Colonic mucosa (tissue), 4 donors: ENCODE data around the gene SLC17A4. TPM values are rescaled to one million over a fixed set of nuclear protein-coding genes. Genes with fewer than 3 reads are reported as not detected.

Experiments used
- DNase-seq: peaks from one replicate; pipeline ENCODE4 v3.0.0-alpha.2; 2020
- H3K27ac ChIP-seq: fragments of 200-600 bp; one replicate; pipeline ENCODE4 v1.8.0; 2021
- H3K27me3 ChIP-seq: fragments of 200-600 bp; one replicate; pipeline ENCODE4 v1.8.0; 2021
- H3K36me3 ChIP-seq: fragments of 200-600 bp; one replicate; pipeline ENCODE4 v1.8.0; 2021
- H3K4me1 ChIP-seq: fragments of 200-600 bp; one replicate; pipeline ENCODE4 v1.8.0; 2021; ENCODE audit warnings: mild to moderate bottlenecking
- H3K4me3 ChIP-seq: fragments of 200-600 bp; one replicate; pipeline ENCODE4 v1.8.0; 2021
- H3K9ac ChIP-seq, 2 donors: one replicate each; pipeline ENCODE4 v1.7.0; 2013; ENCODE audit warnings: control low read depth in 2 of 2, low read depth in 2 of 2, low read length in 2 of 2
- H3K9me3 ChIP-seq: fragments of 200-600 bp; one replicate; pipeline ENCODE4 v1.8.0; 2021
- CTCF ChIP-seq: fragments of 200-600 bp; IDR thresholded peaks from one replicate; pipeline ENCODE4 v1.8.0; 2022; ENCODE audit warnings: antibody characterized with exemption, mild to moderate bottlenecking
- intact Hi-C: fragments of 100-400 bp; cut with DNase I; formaldehyde crosslinking; loops from one replicate; pipeline ENCODE4 v1.14.1; 2022
- total RNA-seq, 2 donors: library from RNA; stranded (reverse); fragmentation: NEBNext Ultra II Directional in 1 of 2; extraction: Animal tissue kit (Norgen Biotek cat#: 25700) in 1 of 2; gene quantifications; one replicate each; pipeline ENCODE4 v1.2.1, GENCODE V29; 2021
- donor health status: healthy.
- donor health status: DM: no; HTN: no; CAD: no.
- donor health status: DM: no; HTN: no; CAD: no.

The SLC17A4 gene
- total RNA-seq, 2 donors from 2014 or later, result 11.3 to 27.7 TPM

GRCh38 chr6:25777856-25778649 lies 23.5 kb downstream of the SLC17A4 start:
- H3K27ac ChIP-seq, result no peak overlapping the region
- TF ChIP-seq CTCF, result no peak
- no peaks in the 10 kb centered on the region for H3K4me1 ChIP-seq
- no peak overlapping the region for H3K4me3 ChIP-seq
- no peak overlapping the region for H3K9ac ChIP-seq
- intact Hi-C loops, result no loop called here
- no peaks in the 10 kb centered on the region for H3K9me3 ChIP-seq
- no peaks in the 10 kb centered on the region for H3K27me3 ChIP-seq
- H3K36me3 ChIP-seq, result no peaks in the 10 kb centered on the region
- no peak for DNase-seq

GRCh38 chr6:25781134-25781533 lies 26.6 kb downstream of the SLC17A4 start:
- Histone ChIP-seq H3K27ac (no peak overlapping the region), H3K27me3 (no peaks in the 10 kb centered on the region), H3K4me1 (no peaks in the 10 kb centered on the region), H3K36me3 (no peaks in the 10 kb centered on the region), H3K4me3 (no peak overlapping the region), H3K9me3 (no peaks in the 10 kb centered on the region), H3K9ac (no peak overlapping the region)
- intact Hi-C loops, result no loop called here
- no peak for TF ChIP-seq CTCF
- DNase-seq, result no peak

- no peak for DNase-seq
- intact Hi-C loops, result no loop called here
- no peak overlapping the region for H3K4me3 ChIP-seq
- H3K27ac ChIP-seq, result no peak overlapping the region
- no peak overlapping the region for H3K9ac ChIP-seq
- H3K9me3 ChIP-seq, result no peaks in the 10 kb centered on the region
- H3K27me3 ChIP-seq, result no peaks in the 10 kb centered on the region
- no peak for TF ChIP-seq CTCF
- no peaks in the 10 kb centered on the region for H3K36me3 ChIP-seq
- H3K4me1 ChIP-seq, result no peaks in the 10 kb centered on the region
Measured at GRCh38 chr6:25787428-25787827, 32.9 kb downstream of the SLC17A4 start.

- DNase-seq, result peak; percentile 70
- peak; percentile 49 for TF ChIP-seq CTCF
- intact Hi-C loops, result no loop called here
Measured at GRCh38 chr6:25788305-25788922, 33.9 kb downstream of the SLC17A4 start.

GRCh38 chr6:25789475-25789874 lies 34.9 kb downstream of the SLC17A4 start:
- Histone ChIP-seq H3K9ac (no peak overlapping the region), H3K4me1 (no peaks in the 10 kb centered on the region)
- intact Hi-C loops, result no loop called here

More at GRCh38 chr6:25788305-25788922, 33.9 kb downstream of the SLC17A4 start:
- Histone ChIP-seq H3K4me3 (no peak overlapping the region), H3K9ac (no peak overlapping the region), H3K27ac (no peak overlapping the region), H3K9me3 (no peaks in the 10 kb centered on the region), H3K4me1 (no peaks in the 10 kb centered on the region), H3K27me3 (no peaks in the 10 kb centered on the region), H3K36me3 (no peaks in the 10 kb centered on the region)

More at GRCh38 chr6:25789475-25789874, 34.9 kb downstream of the SLC17A4 start:
- H3K27ac ChIP-seq, result no peak overlapping the region
- H3K27me3 ChIP-seq, result no peaks in the 10 kb centered on the region
- H3K9me3 ChIP-seq, result no peaks in the 10 kb centered on the region
- TF ChIP-seq CTCF, result no peak
- no peaks in the 10 kb centered on the region for H3K36me3 ChIP-seq
- no peak for DNase-seq
- no peak overlapping the region for H3K4me3 ChIP-seq
